ENCODE results near the gene CFD.

The CFD gene

DNA sequence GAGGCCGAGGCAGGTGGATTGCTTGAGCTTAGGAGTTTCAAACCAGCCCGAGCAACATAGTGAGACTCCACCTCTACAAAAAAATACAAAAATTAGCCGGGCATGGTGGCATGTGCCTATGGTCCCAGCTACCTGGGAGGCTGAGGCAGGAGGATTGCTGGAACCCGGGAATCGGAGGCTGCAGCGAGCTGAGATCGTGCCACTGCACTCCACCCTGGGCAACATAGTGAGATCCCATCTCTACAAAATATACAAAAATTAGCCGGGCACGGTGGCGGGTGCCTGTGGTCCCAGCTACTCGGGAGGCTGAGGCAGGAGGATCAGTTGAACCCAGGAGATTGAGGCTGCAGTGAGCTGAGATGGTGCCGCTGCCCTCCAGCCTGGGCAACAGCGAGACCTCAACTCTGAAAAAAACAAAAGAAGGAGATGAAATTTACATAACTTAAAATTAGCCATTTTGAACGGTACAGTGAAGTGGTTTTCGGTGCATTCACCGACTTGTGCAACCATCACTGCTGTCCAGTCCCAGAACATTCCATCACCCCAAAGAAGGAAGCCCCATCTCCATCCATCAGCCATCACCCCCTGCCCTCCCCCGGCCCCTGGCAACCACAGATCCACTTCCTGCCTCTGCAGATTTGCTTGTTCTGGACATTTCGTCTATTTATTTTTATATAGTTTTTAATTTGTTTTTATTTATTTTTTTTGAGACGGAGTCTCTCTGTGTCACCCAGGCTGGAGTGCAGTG lies 33.4 kb upstream of the CFD start:
- no peak overlapping the region for H3K4me3 ChIP-seq (ENCODE audit: low read depth, low read length)
- in situ Hi-C loops (cut with HindIII; ENCODE audit: low sequenced_read_pairs) = no loop called here
- no peak for DNase-seq (ENCODE audit: low read depth)
- TF ChIP-seq, protein P1, sequence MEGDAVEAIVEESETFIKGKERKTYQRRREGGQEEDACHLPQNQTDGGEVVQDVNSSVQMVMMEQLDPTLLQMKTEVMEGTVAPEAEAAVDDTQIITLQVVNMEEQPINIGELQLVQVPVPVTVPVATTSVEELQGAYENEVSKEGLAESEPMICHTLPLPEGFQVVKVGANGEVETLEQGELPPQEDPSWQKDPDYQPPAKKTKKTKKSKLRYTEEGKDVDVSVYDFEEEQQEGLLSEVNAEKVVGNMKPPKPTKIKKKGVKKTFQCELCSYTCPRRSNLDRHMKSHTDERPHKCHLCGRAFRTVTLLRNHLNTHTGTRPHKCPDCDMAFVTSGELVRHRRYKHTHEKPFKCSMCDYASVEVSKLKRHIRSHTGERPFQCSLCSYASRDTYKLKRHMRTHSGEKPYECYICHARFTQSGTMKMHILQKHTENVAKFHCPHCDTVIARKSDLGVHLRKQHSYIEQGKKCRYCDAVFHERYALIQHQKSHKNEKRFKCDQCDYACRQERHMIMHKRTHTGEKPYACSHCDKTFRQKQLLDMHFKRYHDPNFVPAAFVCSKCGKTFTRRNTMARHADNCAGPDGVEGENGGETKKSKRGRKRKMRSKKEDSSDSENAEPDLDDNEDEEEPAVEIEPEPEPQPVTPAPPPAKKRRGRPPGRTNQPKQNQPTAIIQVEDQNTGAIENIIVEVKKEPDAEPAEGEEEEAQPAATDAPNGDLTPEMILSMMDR (IDR thresholded peaks at IDR 0.05; ENCODE audit: low read depth, low read length, missing control alignments) = no peak

- TF ChIP-seq, protein P1 (IDR thresholded peaks at IDR 0.05; ENCODE audit: low read depth, low read length, missing control alignments) = no peak
- no peak overlapping the region for H3K4me3 ChIP-seq (ENCODE audit: low read depth, low read length)
- no peak for DNase-seq (ENCODE audit: low read depth)
- in situ Hi-C loops (cut with HindIII; ENCODE audit: low sequenced_read_pairs) = no loop called here
Observed at GRCh38 chr19:827314-827709, 32.2 kb upstream of the CFD start.

DNA sequence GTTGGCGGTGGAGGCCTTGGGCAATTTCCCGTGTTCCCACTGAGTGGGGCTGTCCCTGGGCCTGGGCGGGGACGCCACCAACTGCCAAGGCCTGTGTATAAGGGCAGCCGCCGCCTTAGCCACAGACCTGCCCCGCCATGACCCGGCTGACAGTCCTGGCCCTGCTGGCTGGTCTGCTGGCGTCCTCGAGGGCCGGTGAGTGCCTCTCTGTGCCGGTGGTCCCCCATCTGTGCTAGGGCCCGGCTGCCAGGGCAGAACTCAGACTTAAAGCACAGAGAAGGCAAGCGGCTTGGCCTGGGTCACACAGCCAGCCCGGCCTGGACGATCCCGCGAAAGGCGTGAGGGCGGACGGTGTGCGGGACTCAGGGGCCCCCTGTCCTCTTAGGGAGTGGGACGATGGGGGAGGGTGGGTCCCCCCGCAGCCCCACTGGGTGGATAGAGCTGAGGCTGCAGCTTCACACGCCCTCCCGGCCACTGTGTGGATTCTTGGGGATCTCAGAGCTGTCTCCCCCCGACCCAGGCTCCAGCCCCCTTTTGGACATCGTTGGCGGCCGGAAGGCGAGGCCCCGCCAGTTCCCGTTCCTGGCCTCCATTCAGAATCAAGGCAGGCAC lies 31.6 kb upstream of the CFD start, which contains the start of gene AZU1:
Gene AZU1, plus strand, starts transcription at position 128 of the 612 bp plus-strand sequence. Its CDS starts 10 bp downstream, at position 138.
- no peak for DNase-seq (ENCODE audit: low read depth)
- in situ Hi-C loops (cut with HindIII; ENCODE audit: low sequenced_read_pairs) = no loop called here
- TF ChIP-seq, protein P1 (IDR thresholded peaks at IDR 0.05; ENCODE audit: low read depth, low read length, missing control alignments) = no peak
- no peak within 1 kb of the TSS for H3K4me3 ChIP-seq (ENCODE audit: low read depth, low read length)

GRCh38 chr19:829129-829758 lies 30.2 kb upstream of the CFD start:
- DNase-seq (ENCODE audit: low read depth) = no peak
- TF ChIP-seq, protein P1 (IDR thresholded peaks at IDR 0.05; ENCODE audit: low read depth, low read length, missing control alignments) = no peak
- no peak overlapping the region for H3K4me3 ChIP-seq (ENCODE audit: low read depth, low read length)
- in situ Hi-C loops (cut with HindIII; ENCODE audit: low sequenced_read_pairs) = no loop called here

- DNase-seq (ENCODE audit: low read depth) = no peak
- no peak overlapping the region for H3K4me3 ChIP-seq (ENCODE audit: low read depth, low read length)
- TF ChIP-seq, protein P1 (IDR thresholded peaks at IDR 0.05; ENCODE audit: low read depth, low read length, missing control alignments) = no peak
- in situ Hi-C loops (cut with HindIII; ENCODE audit: low sequenced_read_pairs) = no loop called here
Observed at GRCh38 chr19:831407-832369, 27.8 kb upstream of the CFD start.

- in situ Hi-C loops (cut with HindIII; ENCODE audit: low sequenced_read_pairs) = no loop called here
- H3K4me3 ChIP-seq (ENCODE audit: low read depth, low read length) = no peak overlapping the region
- TF ChIP-seq, protein P1 (IDR thresholded peaks at IDR 0.05; ENCODE audit: low read depth, low read length, missing control alignments) = no peak
- DNase-seq (ENCODE audit: low read depth) = no peak
Observed at GRCh38 chr19:834216-834615, 25.2 kb upstream of the CFD start.
